ENCODE measurements around the gene OLA1. TPM values are rescaled to one million over a fixed set of nuclear protein-coding genes. Genes with fewer than 3 reads are reported as not detected.

OLA1 gene
- total and polyA plus RNA-seq, 9 of the 15 experiments (the other 6 are each of a cell fraction or from before 2014, with no cell fraction given): 208 to 353 (median 225) TPM

DNA sequence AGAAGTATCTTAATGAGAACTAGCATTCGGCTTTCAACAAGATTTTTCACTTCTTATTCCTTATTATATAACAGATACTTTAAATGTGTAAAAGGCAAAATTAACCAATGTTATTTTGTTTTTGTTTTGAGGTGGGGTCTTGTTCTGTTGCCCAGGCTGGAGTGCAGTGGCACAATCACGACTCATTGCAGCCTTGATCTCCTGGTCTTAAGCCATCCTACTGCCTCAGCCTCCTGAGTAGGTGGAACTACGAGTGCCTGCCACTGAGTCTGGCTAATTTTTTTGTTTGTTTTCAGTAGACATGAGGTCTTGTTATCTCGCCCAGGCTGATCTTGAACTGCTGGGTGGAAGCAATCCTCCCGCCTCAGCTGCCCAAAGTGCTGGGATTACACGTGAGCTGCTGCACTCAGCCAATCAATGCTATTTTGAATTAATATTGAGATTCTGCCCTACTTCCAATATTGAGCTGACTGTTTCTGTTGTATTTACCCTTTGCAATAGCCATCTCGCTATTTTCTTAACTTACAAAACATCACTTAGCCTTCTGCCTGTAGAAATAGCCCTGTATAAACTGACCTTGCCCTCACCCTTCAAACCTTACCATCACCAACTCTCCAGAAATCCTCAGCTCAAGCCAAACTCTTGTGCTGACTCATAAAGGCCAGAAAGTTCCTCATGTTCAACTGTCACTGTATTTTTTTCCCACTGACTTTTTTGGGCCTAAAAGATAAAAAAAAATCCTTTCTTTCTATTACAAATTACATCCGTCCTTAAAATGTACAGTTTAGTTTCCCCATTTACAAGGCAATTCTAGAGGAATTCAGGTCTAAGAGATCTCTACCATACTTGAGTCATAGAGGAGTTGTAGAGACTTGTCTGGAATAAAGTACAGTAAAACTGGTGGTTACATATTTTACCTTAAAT is 94.3 kb downstream of the OLA1 start (continued):
- TF ChIP-seq, protein P1, sequence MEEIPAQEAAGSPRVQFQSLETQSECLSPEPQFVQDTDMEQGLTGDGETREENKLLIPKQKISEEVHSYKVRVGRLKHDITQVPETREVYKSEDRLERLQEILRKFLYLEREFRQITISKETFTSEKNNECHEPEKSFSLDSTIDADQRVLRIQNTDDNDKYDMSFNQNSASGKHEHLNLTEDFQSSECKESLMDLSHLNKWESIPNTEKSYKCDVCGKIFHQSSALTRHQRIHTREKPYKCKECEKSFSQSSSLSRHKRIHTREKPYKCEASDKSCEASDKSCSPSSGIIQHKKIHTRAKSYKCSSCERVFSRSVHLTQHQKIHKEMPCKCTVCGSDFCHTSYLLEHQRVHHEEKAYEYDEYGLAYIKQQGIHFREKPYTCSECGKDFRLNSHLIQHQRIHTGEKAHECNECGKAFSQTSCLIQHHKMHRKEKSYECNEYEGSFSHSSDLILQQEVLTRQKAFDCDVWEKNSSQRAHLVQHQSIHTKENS (CRISPR knock-in tag; IDR thresholded peaks at IDR 0.05): no peak
- TF ChIP-seq DPF2 (IDR thresholded peaks at IDR 0.05) (peak; percentile 43), HDAC1 (IDR thresholded peaks at IDR 0.05) (peak in 1 of 2 experiments; percentile 48; a peak in 1 of 4 replicates), SRF (CRISPR knock-in tag; IDR thresholded peaks at IDR 0.05) (0 out of 4 replicates have a peak, but pooled peaks of 1 of the 2 experiments have one; percentile 9), MBD2 (IDR thresholded peaks at IDR 0.05; ENCODE audit: borderline replicate concordance, low read depth) (no peak), ZNF316 (IDR thresholded peaks at IDR 0.05) (peak; percentile 21; the same call in 1 of the 2 replicates), DDX20 (tag; IDR thresholded peaks at IDR 0.05; ENCODE audit: low read depth) (no peak), CHCHD3 (CRISPR knock-in tag; IDR thresholded peaks at IDR 0.05) (no peak), SMARCA5 (IDR thresholded peaks at IDR 0.05) (no peak), SMAD3 (CRISPR knock-in tag; conservative IDR thresholded peaks at IDR 0.05) (no peak), NFE2 (IDR thresholded peaks at IDR 0.05; ENCODE audit: low read depth) (0 out of 2 replicates have a peak, but pooled peaks have one; percentile 37), PTRF (tag; IDR thresholded peaks at IDR 0.05) (no peak), MYC (IDR thresholded peaks at IDR 0.05; ENCODE audit: low read depth, low read length) (peak; percentile 33; the same call in 1 of the 2 replicates), MYC (CRISPR knock-in tag; IDR thresholded peaks at IDR 0.05; ENCODE audit: borderline replicate concordance, low read depth) (no peak), ZNF174 (CRISPR knock-in tag; IDR thresholded peaks at IDR 0.05) (no peak)
- TF ChIP-seq, protein P2, sequence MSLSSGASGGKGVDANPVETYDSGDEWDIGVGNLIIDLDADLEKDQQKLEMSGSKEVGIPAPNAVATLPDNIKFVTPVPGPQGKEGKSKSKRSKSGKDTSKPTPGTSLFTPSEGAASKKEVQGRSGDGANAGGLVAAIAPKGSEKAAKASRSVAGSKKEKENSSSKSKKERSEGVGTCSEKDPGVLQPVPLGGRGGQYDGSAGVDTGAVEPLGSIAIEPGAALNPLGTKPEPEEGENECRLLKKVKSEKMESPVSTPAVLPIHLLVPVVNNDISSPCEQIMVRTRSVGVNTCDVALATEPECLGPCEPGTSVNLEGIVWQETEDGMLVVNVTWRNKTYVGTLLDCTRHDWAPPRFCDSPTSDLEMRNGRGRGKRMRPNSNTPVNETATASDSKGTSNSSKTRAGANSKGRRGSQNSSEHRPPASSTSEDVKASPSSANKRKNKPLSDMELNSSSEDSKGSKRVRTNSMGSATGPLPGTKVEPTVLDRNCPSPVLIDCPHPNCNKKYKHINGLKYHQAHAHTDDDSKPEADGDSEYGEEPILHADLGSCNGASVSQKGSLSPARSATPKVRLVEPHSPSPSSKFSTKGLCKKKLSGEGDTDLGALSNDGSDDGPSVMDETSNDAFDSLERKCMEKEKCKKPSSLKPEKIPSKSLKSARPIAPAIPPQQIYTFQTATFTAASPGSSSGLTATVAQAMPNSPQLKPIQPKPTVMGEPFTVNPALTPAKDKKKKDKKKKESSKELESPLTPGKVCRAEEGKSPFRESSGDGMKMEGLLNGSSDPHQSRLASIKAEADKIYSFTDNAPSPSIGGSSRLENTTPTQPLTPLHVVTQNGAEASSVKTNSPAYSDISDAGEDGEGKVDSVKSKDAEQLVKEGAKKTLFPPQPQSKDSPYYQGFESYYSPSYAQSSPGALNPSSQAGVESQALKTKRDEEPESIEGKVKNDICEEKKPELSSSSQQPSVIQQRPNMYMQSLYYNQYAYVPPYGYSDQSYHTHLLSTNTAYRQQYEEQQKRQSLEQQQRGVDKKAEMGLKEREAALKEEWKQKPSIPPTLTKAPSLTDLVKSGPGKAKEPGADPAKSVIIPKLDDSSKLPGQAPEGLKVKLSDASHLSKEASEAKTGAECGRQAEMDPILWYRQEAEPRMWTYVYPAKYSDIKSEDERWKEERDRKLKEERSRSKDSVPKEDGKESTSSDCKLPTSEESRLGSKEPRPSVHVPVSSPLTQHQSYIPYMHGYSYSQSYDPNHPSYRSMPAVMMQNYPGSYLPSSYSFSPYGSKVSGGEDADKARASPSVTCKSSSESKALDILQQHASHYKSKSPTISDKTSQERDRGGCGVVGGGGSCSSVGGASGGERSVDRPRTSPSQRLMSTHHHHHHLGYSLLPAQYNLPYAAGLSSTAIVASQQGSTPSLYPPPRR (CRISPR knock-in tag; IDR thresholded peaks at IDR 0.05; ENCODE audit: borderline replicate concordance): no peak
- TF ChIP-seq, protein P3, sequence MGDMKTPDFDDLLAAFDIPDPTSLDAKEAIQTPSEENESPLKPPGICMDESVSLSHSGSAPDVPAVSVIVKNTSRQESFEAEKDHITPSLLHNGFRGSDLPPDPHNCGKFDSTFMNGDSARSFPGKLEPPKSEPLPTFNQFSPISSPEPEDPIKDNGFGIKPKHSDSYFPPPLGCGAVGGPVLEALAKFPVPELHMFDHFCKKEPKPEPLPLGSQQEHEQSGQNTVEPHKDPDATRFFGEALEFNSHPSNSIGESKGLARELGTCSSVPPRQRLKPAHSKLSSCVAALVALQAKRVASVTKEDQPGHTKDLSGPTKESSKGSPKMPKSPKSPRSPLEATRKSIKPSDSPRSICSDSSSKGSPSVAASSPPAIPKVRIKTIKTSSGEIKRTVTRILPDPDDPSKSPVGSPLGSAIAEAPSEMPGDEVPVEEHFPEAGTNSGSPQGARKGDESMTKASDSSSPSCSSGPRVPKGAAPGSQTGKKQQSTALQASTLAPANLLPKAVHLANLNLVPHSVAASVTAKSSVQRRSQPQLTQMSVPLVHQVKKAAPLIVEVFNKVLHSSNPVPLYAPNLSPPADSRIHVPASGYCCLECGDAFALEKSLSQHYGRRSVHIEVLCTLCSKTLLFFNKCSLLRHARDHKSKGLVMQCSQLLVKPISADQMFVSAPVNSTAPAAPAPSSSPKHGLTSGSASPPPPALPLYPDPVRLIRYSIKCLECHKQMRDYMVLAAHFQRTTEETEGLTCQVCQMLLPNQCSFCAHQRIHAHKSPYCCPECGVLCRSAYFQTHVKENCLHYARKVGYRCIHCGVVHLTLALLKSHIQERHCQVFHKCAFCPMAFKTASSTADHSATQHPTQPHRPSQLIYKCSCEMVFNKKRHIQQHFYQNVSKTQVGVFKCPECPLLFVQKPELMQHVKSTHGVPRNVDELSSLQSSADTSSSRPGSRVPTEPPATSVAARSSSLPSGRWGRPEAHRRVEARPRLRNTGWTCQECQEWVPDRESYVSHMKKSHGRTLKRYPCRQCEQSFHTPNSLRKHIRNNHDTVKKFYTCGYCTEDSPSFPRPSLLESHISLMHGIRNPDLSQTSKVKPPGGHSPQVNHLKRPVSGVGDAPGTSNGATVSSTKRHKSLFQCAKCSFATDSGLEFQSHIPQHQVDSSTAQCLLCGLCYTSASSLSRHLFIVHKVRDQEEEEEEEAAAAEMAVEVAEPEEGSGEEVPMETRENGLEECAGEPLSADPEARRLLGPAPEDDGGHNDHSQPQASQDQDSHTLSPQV (IDR thresholded peaks at IDR 0.05): no peak

Data from K562 (cell line).